NK-92 (cell line): ENCODE measurements around the gene IMMP2L.
"Not testable (repeated sequence)": the region's sequence is repeated elsewhere in the genome, so short reads cannot be mapped to it uniquely, and the experiment has no call there.

ENCODE experiments used
- DNase-seq: peaks from one replicate; lab custom pipeline; 2025; ENCODE audit not compliant: unreplicated experiment; lab: John Stamatoyannopoulos, UW

IMMP2L gene

GRCh38 chr7:110944966-110945644 lies 617.2 kb downstream of the IMMP2L start:
- DNase-seq, result no peak

DNA sequence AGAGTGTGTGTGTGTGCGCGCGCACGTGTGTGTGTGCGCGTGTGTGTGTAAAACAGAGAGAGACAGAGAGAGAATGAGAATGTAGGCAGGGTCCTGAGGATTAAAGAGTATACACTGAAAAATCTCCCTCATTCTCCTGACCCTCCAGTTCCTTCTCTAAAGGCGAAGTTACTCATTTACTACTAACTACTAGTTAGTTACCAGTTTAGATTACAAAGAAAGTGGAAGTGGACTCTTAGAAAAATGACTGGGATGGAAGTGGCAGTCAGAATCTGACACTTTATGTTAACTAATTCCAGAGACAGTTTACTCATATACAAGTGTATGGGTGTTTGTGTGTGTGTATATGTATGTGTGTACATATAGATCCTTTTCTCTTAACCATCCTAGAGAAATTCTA lies 617.8 kb downstream of the IMMP2L start:
- no peak for DNase-seq

DNA sequence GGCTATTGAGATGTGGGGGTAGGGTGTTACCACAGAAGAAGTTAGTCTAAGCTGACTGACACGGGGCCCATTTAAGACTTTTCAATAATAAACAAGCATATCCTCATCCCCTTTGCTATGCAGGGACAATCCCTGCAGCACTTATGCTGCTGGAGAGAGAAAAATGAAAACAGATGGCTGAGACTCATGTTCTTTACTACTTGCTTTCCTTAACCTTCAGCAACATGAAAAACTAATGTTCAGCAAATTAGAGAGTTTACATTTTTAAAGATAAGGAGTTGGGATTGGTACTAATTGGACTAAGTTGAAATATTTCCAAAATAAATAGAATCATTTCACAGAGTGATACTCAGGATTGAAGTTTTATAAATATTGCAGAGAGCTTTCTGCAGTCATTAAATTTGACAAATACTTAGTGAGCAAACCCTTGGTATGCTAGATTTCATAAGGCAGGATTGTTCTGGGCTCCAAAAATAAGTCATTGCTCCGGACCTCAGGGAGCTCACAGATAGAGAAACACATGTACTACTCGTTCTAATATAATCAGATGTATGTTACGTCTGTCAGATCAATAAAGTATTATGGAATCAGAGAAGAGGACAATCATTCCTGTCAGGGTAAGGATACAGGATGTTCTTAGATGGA lies 618.5 kb downstream of the IMMP2L start:
- DNase-seq, result no peak

GRCh38 chr7:110941385-110941784 lies 620.9 kb downstream of the IMMP2L start:
- no peak for DNase-seq

GRCh38 chr7:110940756-110941155 lies 621.5 kb downstream of the IMMP2L start:
- no peak for DNase-seq

GRCh38 chr7:110938165-110938564 lies 624.1 kb downstream of the IMMP2L start:
- no peak for DNase-seq

- DNase-seq, result not testable (repeated sequence)
Measured at GRCh38 chr7:110936665-110937064, 625.6 kb downstream of the IMMP2L start.

DNA sequence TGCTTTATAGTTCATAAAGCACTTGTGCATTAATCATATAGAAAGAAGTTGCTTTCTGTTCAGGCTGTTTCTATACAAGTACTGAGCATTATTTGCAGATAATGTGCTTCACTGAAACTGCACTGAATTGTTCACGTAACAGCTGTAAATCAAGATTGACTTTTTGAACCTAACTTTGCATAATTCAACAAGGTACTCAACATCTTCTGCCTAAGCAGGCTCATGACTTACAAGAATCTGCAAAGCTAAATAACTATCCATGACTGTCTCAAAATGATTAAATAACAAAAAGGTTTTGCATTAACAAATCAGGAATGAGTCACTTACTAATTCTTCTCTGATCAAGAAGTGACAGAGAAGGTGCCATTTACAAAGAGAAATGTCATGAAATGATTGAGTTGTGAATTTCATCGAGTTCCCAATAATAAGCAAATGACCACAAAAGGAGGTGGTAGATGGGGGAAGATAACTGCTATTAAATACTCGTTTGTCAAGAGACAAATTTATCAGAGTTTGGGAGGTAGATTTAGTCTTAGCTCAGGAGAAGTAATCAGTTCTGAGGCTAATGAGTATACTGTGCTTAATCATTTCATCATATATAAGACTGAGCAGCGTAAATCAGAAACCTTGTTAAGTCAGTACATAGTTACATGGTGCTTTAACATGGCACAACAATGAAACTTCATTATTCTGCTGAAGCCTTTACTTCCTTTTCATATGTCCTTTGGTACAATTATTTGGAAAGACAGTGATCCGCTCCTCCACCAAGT lies 632.6 kb downstream of the IMMP2L start:
- no peak for DNase-seq

GRCh38 chr7:110922906-110923305 lies 639.4 kb downstream of the IMMP2L start:
- DNase-seq, result no peak

DNA sequence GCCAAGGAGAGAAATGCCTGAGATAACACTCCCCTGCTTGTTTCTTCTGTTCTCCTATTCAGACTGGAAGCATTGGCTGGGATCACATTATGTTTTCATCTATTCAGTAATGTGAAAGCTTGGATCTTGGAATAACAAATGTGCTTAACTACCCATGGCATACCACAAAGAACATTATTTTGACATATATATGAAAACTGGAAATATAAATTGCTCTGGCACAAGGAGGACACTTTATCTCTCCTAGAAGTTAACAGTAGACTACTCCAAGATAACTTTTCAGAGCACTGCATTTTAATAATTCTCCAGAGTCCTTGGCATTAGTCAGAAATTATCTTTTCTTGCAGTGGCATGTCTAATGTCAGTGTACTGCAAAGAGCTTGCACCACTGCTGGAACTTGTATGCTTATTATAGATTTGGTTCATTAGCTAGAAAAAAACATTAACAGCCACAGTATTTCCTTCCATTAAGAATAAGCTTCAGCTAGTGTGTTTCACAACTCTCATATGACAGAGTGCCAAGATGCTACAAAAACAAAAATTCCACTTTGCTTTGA lies 640.6 kb downstream of the IMMP2L start:
- no peak for DNase-seq

DNA sequence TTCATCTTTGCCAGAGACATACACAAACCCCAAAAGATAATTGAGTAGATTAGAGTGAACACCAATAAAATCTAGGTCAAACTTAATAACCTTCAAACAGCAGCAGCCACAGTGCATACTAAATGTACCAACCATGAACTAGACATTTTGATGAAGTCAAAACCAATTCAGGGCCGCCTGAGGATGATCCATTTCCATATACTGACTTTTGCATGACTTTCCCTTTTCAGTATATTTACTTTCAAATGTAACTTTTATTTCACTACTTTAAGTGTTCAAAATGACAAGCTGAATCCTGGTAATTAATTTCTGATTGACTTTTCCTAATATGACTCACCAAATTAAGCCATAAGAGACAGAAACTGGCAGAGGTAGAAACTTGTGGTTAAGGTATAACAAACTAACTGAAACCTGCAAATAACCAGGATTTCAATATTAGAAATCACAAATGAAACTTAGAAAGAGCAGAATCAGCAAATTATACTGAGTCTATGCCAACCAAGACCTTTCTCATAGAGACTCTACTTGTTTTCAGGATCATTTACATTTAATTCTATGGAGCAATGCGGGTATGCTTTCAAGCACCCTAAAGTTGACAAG lies 643.2 kb downstream of the IMMP2L start:
- no peak for DNase-seq

GRCh38 chr7:110914263-110914662 lies 648.0 kb downstream of the IMMP2L start:
- no peak for DNase-seq

DNA sequence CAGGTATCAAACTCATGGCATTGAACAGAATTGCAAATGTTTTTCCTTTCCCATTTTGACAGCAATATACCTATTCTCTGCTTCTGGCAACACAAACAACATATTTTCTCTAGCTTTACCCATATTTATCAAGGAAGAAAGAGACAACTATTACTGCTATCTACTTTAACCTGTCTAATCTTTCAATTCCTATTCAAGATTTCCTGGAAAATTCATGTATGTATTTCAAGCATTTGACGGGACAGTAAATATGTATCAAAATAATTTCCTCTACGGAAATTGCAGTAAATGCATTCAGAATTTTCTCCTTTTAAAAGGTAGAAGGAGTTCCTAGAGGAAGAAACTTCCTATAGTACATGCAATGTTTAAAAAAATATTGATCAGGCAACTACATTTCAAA lies 650.7 kb downstream of the IMMP2L start:
- no peak for DNase-seq

DNA sequence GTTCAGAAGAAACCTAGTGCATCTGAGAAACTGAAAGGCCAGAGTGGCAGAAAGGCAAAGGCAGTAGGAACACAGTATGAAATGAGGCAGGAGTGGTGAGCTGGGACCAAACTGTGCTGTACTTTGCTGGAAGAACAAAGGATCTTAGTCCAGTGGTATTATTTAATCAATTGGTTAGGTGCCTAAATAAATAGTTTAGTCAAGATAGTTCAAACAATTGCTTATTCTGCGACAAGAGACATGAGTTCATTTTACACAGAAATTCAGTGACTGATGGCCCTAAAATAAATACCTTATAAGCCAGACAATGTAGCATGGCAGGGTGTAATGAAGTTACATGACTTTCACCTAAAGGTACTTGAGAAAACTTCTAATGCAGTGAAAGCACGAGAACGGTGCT lies 653.2 kb downstream of the IMMP2L start:
- DNase-seq, result no peak

GRCh38 chr7:110905773-110906566 lies 656.3 kb downstream of the IMMP2L start:
- no peak for DNase-seq

GRCh38 chr7:110898516-110898915 lies 663.8 kb downstream of the IMMP2L start:
- no peak for DNase-seq

DNA sequence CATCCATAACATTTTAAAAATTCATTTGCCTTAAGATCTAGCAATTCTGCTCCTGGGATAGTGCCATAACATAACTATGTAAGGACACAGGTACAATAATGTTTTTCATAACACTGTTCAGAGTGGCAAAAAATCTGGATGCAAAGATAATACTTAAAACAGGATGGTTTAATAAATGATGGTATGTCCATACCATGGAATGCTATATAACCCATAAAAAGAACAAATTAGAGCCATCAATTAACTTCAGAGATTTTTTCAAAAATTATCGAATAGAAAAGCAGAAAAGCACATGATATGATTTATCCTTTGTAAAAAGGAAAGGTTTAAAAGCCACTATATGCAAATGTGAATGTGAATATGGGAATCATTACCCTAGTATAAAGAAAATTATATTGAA lies 664.8 kb downstream of the IMMP2L start:
- DNase-seq, result no peak

GRCh38 chr7:110894111-110894510 lies 668.2 kb downstream of the IMMP2L start:
- no peak for DNase-seq

DNA sequence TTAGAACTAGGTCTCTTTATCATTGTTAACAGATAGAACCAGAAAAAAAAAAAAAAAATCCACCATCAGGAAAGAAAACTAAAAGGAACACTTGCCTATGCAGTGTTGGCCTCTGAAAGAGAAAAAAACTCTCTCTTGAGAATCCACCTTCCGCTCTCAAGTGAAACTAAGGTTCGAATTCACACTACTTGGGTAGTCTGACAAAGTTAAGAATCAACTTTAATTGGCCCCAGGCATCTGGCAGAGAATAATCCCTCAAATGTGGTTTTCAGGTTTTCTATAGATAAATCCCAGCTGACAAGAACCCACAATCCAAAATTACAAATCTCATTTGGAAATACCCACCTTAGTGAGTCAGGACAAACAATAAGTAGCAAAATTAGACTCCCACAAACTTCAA lies 671.1 kb downstream of the IMMP2L start:
- DNase-seq, result no peak

- no peak for DNase-seq
Measured at GRCh38 chr7:110890101-110890500, 672.2 kb downstream of the IMMP2L start.

- no peak for DNase-seq
Measured at GRCh38 chr7:110889335-110889734, 673.0 kb downstream of the IMMP2L start.
